GM11168 (cell line): ENCODE measurements around the gene ZNF511.

Experiments used
- in situ Hi-C: fragments of 300-500 bp; cut with MboI; formaldehyde crosslinking; loops from one replicate; pipeline ENCODE4 v1.12.0; 2022; ENCODE audit warnings: low sequenced_read_pairs; ENCODE audit not compliant: unreplicated experiment

Gene ZNF511

GRCh38 chr10:133287832-133288500, 20.7 kb upstream of the ZNF511 start:
- in situ Hi-C loops = no loop called here

GRCh38 chr10:133289761-133290160, 19.0 kb upstream of the ZNF511 start:
- in situ Hi-C loops = no loop called here

- in situ Hi-C loops = no loop called here
Observed at GRCh38 chr10:133292919-133293809, 15.6 kb upstream of the ZNF511 start.

- in situ Hi-C loops = no loop called here
Observed at GRCh38 chr10:133293810-133294119, 14.9 kb upstream of the ZNF511 start.

- in situ Hi-C loops = no loop called here
Observed at GRCh38 chr10:133294189-133294588, 14.5 kb upstream of the ZNF511 start.

GRCh38 chr10:133295426-133296320, 13.0 kb upstream of the ZNF511 start:
- in situ Hi-C loops = no loop called here

GRCh38 chr10:133297504-133297903, 11.2 kb upstream of the ZNF511 start:
- in situ Hi-C loops = no loop called here

GRCh38 chr10:133298466-133298865, 10.2 kb upstream of the ZNF511 start:
- in situ Hi-C loops = no loop called here

- in situ Hi-C loops = no loop called here
Observed at GRCh38 chr10:133299224-133299623, 9.5 kb upstream of the ZNF511 start.

GRCh38 chr10:133299738-133300137, 9.0 kb upstream of the ZNF511 start:
- in situ Hi-C loops = no loop called here

GRCh38 chr10:133302230-133302629, 6.5 kb upstream of the ZNF511 start:
- in situ Hi-C loops = no loop called here

- in situ Hi-C loops = no loop called here
Observed at GRCh38 chr10:133303206-133303605, 5.5 kb upstream of the ZNF511 start.

GRCh38 chr10:133306097-133306476, 2.6 kb upstream of the ZNF511 start:
- in situ Hi-C loops = loop anchor here (5.0 kb wide), 1 partner anchor 164 kb away; no protein-coding TSS in a partner anchor

- in situ Hi-C loops = loop anchor here (5.0 kb wide), 1 partner anchor 165 kb away; no protein-coding TSS in a partner anchor
Observed at GRCh38 chr10:133306941-133307379, 1.8 kb upstream of the ZNF511 start.

GRCh38 chr10:133307776-133308420, 816 bp upstream of the ZNF511 start:
- in situ Hi-C loops = loop anchor here (5.0 kb wide), 1 partner anchor 166 kb away; no protein-coding TSS in a partner anchor

- in situ Hi-C loops = loop anchor here (5.0 kb wide), 1 partner anchor 167 kb away; no protein-coding TSS in a partner anchor
Observed at GRCh38 chr10:133309100-133309719, 496 bp downstream of the ZNF511 start.

GRCh38 chr10:133309720-133310398, 1.1 kb downstream of the ZNF511 start:
- in situ Hi-C loops = loop anchor here (5.0 kb wide), 1 partner anchor 168 kb away; no protein-coding TSS in a partner anchor

- in situ Hi-C loops = no loop called here
Observed at GRCh38 chr10:133310399-133310755, 1.7 kb downstream of the ZNF511 start.

GRCh38 chr10:133310789-133311188, 2.1 kb downstream of the ZNF511 start:
- in situ Hi-C loops = no loop called here
